ENCODE data around the gene RBM17. TPM values are rescaled to one million over a fixed set of nuclear protein-coding genes. Genes with fewer than 3 reads are reported as not detected.

Gene RBM17
- total and polyA plus RNA-seq, 10 of the 15 experiments (the other 5 are each of a cell fraction or from before 2014, with no cell fraction given) = 28.4 to 181 (median 83.9) TPM

DNA sequence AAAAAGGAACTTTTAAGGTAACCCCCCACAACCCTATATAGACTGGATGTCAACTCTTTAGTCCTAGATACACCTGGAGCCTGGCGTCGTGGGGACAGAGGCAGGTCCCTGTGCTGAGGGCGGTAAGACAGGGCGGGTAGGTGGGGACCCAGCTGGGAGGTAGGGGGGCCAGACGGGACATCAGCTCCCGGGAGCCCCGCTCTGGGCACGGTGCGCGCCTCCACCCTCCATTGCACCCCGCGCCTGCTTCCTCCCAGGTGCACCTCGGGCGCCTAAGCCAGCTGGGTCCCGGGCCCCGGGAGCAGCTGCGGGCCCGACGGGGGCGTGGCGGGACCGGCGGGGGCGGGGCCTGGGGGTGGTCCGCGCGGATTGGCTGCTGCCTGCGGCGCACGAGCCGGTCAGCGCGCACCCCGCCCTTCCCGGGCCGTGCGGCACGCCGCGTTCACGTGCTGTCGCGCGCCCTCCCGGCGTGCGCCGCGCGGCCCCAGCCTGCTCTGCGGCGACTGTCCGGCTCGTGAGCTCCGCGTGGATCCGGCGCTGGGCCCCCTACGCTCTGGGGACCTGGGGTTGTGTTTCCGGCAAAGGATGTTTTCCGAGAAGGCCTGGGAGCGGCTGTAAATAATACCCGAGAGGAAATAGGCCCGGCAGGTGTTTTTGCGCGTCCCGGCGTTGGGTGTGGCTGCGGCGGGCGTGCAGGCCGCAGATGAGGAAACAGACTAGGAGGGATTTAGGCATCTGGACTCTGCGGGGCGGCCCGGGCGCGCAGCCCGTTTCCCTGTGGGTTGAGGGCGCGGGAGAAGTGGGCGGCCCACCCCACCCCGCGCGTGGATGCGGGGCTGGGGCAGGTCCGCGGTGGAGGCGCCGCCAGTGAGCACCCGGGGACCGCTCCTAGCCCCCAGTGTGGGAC is 74.8 kb downstream of the RBM17 start (continued):
- no peak for TF ChIP-seq TARDBP (IDR thresholded peaks at IDR 0.05; ENCODE audit: borderline replicate concordance)
- no peak for TF ChIP-seq PAX8 (IDR thresholded peaks at IDR 0.05)
- TF ChIP-seq, protein P1, sequence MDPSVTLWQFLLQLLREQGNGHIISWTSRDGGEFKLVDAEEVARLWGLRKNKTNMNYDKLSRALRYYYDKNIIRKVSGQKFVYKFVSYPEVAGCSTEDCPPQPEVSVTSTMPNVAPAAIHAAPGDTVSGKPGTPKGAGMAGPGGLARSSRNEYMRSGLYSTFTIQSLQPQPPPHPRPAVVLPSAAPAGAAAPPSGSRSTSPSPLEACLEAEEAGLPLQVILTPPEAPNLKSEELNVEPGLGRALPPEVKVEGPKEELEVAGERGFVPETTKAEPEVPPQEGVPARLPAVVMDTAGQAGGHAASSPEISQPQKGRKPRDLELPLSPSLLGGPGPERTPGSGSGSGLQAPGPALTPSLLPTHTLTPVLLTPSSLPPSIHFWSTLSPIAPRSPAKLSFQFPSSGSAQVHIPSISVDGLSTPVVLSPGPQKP (IDR thresholded peaks at IDR 0.05; ENCODE audit: low read depth, low read length) = no peak
- TF ChIP-seq NBN (IDR thresholded peaks at IDR 0.05) = no peak
- no peak for TF ChIP-seq SUZ12 (IDR thresholded peaks at IDR 0.05; ENCODE audit: unreplicated experiment)
- no peak for TF ChIP-seq ASH2L (IDR thresholded peaks at IDR 0.05; ENCODE audit: borderline replicate concordance, low read depth)
- peak; percentile 98 for TF ChIP-seq TCF3 (IDR thresholded peaks at IDR 0.05; ENCODE audit: borderline replicate concordance, insufficient read depth, low read depth, low read length)
- TF ChIP-seq, protein P2, sequence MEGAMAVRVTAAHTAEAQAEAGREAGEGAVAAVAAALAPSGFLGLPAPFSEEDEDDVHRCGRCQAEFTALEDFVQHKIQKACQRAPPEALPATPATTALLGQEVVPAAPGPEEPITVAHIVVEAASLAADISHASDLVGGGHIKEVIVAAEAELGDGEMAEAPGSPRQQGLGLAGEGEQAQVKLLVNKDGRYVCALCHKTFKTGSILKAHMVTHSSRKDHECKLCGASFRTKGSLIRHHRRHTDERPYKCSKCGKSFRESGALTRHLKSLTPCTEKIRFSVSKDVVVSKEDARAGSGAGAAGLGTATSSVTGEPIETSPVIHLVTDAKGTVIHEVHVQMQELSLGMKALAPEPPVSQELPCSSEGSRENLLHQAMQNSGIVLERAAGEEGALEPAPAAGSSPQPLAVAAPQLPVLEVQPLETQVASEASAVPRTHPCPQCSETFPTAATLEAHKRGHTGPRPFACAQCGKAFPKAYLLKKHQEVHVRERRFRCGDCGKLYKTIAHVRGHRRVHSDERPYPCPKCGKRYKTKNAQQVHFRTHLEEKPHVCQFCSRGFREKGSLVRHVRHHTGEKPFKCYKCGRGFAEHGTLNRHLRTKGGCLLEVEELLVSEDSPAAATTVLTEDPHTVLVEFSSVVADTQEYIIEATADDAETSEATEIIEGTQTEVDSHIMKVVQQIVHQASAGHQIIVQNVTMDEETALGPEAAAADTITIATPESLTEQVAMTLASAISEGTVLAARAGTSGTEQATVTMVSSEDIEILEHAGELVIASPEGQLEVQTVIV (IDR thresholded peaks at IDR 0.05; ENCODE audit: borderline replicate concordance, partially characterized antibody) = peak; percentile 73
- no peak for TF ChIP-seq KDM1A (IDR thresholded peaks at IDR 0.05; ENCODE audit: borderline replicate concordance)
- TF ChIP-seq NR2C1 (IDR thresholded peaks at IDR 0.05) = peak; percentile 34; the same call in 1 of the 2 replicates
- TF ChIP-seq, protein P3, sequence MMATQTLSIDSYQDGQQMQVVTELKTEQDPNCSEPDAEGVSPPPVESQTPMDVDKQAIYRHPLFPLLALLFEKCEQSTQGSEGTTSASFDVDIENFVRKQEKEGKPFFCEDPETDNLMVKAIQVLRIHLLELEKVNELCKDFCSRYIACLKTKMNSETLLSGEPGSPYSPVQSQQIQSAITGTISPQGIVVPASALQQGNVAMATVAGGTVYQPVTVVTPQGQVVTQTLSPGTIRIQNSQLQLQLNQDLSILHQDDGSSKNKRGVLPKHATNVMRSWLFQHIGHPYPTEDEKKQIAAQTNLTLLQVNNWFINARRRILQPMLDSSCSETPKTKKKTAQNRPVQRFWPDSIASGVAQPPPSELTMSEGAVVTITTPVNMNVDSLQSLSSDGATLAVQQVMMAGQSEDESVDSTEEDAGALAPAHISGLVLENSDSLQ (IDR thresholded peaks at IDR 0.05) = no peak
- peak; percentile 64; the same call in 1 of the 2 replicates for TF ChIP-seq DPF2 (IDR thresholded peaks at IDR 0.05)
- no peak for TF ChIP-seq CBX5 (IDR thresholded peaks at IDR 0.05; ENCODE audit: low read depth)
- TF ChIP-seq NFYB (IDR thresholded peaks at IDR 0.05; ENCODE audit: insufficient read depth, low read depth, low read length) = peak; percentile 43; the same call in 1 of the 2 replicates
- peak; percentile 73 for TF ChIP-seq LARP7 (IDR thresholded peaks at IDR 0.05)
- TF ChIP-seq, protein P4, sequence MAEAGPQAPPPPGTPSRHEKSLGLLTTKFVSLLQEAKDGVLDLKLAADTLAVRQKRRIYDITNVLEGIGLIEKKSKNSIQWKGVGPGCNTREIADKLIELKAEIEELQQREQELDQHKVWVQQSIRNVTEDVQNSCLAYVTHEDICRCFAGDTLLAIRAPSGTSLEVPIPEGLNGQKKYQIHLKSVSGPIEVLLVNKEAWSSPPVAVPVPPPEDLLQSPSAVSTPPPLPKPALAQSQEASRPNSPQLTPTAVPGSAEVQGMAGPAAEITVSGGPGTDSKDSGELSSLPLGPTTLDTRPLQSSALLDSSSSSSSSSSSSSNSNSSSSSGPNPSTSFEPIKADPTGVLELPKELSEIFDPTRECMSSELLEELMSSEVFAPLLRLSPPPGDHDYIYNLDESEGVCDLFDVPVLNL (IDR thresholded peaks at IDR 0.05; ENCODE audit: low read depth, low read length) = no peak
- TF ChIP-seq, protein P5, sequence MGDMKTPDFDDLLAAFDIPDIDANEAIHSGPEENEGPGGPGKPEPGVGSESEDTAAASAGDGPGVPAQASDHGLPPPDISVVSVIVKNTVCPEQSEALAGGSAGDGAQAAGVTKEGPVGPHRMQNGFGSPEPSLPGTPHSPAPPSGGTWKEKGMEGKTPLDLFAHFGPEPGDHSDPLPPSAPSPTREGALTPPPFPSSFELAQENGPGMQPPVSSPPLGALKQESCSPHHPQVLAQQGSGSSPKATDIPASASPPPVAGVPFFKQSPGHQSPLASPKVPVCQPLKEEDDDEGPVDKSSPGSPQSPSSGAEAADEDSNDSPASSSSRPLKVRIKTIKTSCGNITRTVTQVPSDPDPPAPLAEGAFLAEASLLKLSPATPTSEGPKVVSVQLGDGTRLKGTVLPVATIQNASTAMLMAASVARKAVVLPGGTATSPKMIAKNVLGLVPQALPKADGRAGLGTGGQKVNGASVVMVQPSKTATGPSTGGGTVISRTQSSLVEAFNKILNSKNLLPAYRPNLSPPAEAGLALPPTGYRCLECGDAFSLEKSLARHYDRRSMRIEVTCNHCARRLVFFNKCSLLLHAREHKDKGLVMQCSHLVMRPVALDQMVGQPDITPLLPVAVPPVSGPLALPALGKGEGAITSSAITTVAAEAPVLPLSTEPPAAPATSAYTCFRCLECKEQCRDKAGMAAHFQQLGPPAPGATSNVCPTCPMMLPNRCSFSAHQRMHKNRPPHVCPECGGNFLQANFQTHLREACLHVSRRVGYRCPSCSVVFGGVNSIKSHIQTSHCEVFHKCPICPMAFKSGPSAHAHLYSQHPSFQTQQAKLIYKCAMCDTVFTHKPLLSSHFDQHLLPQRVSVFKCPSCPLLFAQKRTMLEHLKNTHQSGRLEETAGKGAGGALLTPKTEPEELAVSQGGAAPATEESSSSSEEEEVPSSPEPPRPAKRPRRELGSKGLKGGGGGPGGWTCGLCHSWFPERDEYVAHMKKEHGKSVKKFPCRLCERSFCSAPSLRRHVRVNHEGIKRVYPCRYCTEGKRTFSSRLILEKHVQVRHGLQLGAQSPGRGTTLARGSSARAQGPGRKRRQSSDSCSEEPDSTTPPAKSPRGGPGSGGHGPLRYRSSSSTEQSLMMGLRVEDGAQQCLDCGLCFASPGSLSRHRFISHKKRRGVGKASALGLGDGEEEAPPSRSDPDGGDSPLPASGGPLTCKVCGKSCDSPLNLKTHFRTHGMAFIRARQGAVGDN (IDR thresholded peaks at IDR 0.05) = peak; percentile 99
- TF ChIP-seq, protein P6, sequence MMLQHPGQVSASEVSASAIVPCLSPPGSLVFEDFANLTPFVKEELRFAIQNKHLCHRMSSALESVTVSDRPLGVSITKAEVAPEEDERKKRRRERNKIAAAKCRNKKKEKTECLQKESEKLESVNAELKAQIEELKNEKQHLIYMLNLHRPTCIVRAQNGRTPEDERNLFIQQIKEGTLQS (IDR thresholded peaks at IDR 0.05; ENCODE audit: borderline replicate concordance, extremely low read depth, low read depth, low read length) = peak; percentile 54; the same call in 1 of the 2 replicates
- TF ChIP-seq ZNF384 (IDR thresholded peaks at IDR 0.05; ENCODE audit: borderline replicate concordance, low read depth, low read length) = no peak
